ENCODE measurements around the gene POM121C. TPM values are rescaled to one million over a fixed set of nuclear protein-coding genes. Genes with fewer than 3 reads are reported as not detected.
"Not testable (repeated sequence)": the region's sequence is repeated elsewhere in the genome, so short reads cannot be mapped to it uniquely, and the experiment has no call there.

Gene POM121C
- total RNA-seq: 19.5 TPM

DNA sequence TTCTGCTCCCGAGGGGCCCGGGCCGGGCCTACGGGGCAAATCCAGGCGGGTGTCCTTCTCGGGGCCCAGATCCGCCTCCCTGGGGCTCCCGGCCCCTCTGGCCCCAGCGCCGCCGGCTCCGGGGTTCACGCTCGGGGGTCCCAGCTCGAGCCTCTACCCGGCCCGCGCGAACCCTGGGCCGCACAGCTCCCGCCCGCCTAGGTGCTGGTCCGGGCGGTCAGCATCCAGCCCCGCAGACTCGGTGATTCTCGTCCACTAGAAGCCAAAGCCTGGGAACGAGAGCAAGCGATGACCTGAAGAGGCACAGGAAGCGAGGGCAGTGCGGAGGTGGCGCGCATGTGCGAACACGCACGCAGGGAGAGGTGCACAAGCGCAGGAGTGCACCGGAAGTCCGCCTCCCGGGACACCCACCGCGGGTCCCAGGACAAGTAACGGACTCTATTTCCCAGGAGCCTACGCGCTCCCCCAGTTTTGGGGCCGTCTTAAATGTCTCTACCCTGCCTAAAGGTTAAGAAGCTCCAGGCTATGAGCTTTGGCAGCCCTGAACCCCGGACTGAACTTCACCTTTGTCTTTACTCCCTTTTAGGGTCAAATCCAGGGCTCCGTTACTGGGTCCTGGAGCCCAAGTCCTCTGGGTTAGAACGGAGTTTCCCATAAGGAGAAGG is at the start of gene POM121C:
TSS of gene POM121C (minus strand) at position 321 of the 665 bp plus-strand sequence. CDS start 44,803 bp downstream, outside the sequence.
- DNase-seq: peak; percentile 97

DNA sequence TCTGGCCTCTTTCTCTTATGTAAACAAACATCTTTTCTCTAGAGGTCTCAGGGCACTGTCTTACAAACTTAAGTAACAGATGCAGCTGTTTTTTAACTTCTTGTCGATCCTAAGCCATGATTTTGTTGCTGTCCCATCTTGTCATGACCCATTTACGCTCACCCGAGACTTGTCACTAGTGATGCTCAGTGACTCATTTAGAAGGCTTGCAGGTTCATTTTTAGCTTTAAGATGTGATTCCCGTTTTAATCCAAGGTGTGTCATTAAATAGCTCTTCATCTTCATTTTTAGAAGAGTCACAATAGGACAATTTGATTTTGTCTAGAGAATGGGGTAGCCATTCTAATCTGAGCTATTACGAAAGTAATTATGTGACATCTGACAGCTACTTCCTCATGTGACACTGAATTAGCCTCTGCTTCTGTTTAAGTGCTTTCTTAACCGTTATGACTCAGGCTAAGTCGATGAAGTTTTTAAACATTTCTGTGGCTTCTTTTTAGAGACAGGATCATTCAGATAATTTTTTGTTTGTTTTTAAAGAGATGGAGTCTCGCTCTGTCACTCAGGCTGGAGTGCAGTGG is 48.7 kb upstream of the POM121C start:
- DNase-seq: peak; percentile 6

DNA sequence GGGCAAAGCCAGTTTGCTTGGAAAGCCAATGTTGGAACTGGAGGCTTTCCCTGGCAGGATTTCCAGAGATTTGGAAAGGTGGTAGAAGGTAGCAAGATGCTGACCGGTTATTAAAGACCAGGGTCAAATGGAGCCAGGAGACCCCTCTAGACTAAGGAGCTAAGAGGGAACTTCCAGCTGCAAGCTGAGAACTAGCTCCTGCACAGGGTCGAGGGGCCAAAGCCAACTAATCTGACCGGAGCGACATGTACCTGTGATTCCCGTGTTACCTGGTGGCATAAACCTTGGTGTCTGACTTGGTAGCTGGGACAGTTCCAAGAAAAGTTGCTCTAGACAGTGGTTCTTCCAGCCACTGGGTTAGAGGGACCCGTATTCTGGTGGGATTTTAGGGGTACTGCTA is 47.8 kb upstream of the POM121C start:
- DNase-seq: no peak

DNA sequence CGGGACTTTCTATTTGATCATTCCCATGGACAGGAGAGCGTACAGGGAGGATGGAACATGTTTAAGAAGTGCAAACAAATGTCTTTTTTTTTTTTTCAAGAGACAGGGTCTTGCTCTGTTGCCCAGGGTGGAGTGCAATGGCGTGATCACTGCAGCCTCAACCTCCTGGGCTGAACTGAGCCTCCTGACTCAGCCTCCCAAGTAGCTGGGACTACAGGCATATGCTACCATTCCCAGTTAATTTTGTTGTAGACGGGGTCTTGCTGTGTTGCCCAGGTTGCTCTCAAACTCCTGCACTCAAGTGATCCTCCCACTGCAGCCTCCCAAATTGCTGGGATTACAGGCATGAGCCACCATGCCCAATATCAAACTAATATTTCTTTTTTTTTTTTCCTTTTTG is 46.5 kb upstream of the POM121C start:
- no peak for DNase-seq

DNA sequence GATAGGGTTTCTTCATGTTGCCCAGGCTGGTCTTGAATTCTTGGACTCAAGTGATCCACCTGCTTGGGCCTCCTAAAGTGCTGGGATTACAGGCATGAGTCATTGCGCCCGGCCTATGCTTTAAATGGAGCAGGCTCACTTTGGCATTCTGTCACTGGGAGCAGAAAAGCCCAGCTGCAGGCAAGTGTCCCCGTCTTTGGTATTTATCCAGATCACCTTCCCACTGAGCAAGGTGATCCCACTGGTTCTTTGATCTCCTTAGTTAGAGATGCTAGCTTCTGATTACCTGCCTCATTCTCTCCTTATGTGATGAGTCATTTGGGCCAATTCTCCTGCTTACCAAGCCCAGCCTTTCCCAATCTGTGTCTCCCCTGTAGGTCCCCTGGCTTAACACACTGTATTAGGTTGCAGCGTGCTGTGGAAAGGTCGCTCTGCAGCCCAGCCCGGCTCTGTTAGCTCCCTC is 45.3 kb upstream of the POM121C start:
- DNase-seq: peak; percentile 78

DNA sequence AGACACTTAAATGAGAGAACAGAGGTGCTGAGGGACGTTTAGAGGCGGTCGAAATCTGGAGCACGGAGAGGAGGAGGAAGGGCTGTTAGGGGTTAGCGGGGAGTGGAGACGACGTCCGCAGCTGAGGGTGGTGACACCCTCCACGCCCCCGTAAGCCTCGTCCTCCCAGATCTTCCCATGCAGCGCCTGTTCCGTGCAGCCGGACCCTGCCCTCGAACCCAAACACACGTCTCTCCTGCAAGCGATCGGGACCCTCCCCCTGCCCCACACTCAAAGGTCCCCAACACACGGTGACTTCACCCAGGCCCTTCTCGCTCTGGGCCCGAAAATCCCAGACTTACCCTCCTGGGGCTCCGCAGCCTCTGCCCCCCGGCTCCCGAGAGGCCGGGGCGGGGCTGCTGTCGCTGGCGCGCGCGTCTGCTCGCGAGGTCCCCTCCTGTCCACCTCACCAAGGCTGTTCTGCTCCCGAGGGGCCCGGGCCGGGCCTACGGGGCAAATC is 41.2 kb upstream of the POM121C start:
- peak; percentile 14 for DNase-seq

DNA sequence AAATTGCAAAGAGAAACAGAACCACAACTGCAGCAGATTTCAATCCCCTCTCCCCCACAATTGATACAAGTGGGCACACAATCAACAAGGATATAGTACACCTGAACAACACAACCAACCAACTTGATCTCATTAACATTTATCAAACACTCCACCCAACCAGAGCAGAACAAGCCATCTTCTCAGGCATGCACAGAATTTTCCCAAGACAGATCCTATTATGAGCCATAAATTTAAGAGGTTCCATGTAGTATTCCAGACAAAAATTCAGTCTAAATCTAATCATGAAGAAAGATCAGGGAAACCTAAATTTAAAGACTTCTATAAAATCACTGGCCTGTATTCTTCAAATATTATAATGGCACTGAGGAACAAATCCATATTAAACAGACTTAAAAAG is 35.6 kb upstream of the POM121C start:
- DNase-seq: not testable (repeated sequence)

DNA sequence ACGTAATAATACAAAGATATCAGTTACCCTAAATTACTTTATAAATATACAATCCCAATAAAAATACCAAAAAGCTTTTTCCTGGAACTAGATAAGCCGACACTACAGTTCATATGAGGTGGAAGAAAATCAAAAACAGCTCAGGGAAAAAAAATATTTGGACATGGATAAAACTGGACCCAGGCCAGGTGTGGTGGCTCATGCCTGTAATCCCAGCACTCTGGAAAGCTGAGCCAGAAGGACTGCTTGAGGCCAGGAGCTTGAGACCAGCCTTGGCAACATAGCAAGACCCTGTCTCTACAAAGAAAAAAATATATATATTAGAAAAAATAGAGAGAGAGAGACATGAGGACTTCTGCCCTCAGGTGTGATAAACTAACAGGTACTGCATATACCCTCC is 32.7 kb upstream of the POM121C start:
- DNase-seq: not testable (repeated sequence)

DNA sequence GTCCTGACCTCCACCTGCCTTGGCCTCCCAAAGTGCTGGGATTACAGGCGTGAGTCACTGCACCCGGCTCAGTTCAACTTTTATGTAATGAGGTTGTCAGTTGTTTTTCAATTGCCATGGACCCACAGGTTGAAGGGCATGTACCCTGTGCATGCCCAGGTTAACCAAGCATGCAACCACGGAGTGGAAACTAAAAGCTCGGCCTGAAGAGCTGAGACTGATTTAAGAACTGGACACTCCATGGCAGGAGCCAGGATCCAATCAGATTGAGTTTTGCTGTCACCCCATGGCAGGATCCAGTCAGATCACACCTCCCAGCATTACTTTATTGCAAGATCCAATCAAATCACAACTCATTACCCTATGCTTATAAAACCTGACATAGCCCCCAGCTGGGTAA is 22.9 kb upstream of the POM121C start:
- not testable (repeated sequence) for DNase-seq

DNA sequence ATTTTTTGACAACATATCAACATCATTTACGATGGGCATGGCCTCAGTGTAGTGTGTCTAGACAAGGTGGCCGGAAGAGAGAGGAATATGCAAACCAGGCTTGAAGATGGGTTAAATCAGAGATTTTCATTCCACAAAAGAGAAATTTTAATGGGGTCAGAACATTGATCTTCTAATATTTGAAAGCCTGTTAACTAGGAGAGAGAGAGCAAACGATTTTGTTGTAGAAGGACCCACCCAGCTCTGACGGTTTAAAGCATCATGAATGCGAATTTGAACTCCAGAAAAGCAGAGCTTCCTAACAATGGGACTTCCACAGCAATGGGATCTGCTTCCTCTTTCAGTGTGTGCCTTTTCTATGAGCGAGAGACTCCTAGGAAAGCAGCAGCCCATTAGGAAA is 5.9 kb upstream of the POM121C start, which contains the start of gene SPDYE5:
TSS of gene SPDYE5 (plus strand) at position 301 of the 400 bp plus-strand sequence. CDS start 1,728 bp downstream, outside the sequence.
- not testable (repeated sequence) for DNase-seq

DNA sequence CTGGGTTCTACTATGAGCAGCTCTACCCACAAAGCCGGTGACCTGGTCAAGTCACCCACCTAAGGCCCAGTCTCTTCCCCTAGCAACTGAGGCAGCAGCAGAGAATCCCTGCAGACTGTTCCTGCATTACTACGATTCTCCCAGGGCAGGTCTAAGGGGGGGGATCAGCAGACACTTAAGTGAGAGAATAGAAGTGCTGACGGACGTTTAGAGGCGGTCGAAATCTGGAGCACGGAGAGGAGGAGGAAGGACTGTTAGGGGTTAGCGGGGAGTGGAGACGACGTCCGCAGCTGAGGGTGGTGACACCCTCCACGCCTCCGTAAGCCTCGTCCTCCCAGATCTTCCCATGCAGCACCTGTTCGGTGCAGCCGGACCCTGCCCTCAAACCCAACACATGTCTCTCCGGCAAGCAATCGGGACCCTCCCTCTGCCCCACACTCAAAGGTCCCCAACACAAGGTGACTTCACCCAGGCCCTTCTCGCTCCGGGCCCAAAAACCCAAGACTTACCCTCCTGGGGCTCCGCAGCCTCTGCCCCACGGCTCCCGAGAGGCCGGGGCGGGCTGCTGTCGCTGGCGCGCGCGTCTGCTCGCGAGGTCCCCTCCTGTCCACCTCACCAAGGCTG is 632 bp downstream of the POM121C start:
- DNase-seq: peak; percentile 10

DNA sequence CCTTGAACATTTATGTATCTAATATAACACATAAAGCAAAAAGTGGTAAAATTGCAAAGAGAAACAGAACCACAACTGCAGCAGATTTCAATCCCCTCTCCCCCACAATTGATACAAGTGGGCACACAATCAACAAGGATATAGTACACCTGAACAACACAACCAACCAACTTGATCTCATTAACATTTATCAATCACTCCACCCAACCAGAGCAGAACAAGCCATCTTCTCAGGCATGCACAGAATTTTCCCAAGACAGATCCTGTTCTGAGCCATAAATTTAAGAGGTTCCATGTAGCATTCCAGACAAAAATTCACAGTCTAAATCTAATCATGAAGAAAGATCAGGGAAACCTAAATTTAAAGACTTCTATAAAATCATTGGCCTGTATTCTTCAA is 5.8 kb downstream of the POM121C start:
- DNase-seq: not testable (repeated sequence)

DNA sequence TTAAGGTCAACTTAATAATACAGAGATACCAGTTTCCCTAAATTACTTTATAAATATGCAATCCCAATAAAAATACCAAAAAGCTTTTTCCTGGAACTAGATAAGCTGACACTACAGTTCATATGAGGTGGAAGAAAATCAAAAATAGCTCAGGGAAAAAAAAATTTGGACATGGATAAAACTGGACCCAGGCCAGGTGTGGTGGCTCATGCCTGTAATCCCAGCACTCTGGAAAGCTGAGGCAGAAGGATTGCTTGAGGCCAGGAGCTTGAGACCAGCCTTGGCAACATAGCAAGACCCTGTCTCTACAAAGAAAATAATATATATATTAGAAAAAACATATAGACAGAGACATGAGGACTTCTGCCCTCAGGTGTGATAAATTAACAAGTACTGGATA is 8.6 kb downstream of the POM121C start:
- DNase-seq: not testable (repeated sequence)

DNA sequence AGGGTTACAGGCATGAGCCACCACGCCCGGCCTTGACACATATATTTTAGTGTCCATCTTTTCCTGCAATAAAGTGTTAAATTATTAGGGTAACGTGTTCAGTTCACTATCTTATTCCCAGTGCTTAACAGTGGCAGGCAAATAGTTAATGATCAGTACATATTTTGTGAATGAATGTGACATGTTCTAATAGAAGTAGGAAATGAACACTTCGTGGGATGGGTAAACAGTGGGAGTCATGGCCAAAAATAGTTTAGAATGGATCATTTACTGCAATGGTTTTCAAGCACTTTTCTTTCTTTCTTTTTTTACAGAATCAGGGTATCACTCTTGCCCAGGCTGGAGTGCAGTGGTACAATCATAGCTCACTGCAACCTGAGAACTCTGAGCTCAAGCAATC is 15.9 kb downstream of the POM121C start:
- not testable (repeated sequence) for DNase-seq

DNA sequence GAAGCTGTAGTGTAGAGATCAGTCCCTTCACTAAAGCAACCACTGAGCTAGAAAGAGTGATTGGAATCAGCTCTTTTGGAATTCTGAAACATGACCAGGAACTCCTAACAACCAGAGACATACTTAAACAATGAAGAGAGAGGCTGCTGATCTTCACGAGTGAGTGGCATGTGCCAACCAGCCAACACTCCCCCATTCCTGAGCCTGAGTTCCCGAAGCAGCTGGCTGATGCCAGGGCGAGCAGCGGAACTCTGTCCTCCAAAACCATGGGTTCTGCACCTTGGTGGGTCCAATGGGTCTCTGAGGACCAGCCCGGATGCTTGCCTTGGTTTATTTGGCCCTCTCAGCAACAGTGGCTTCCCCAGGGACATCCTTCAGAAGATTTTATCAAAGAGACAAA is 25.6 kb downstream of the POM121C start:
- DNase-seq: not testable (repeated sequence)

DNA sequence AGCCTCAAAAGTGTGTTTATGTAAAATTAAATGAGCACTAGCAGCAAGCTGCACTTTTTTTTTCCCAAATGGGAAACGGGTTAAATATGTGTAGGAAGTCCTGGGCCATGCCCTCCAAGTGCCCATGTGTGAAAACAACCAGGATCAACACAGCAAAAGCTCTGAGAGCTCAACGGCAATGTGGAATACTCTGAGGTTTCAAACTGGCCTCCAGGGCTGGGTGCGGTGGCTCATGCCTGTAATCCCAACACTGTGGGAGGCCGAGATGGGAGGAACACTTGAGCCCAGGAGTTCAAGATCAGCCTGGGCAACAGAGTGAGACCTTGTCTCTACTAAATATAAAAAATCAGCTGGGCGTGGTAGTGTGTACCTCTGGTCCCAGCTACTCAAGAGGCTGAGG is 28.1 kb downstream of the POM121C start:
- DNase-seq: not testable (repeated sequence)

DNA sequence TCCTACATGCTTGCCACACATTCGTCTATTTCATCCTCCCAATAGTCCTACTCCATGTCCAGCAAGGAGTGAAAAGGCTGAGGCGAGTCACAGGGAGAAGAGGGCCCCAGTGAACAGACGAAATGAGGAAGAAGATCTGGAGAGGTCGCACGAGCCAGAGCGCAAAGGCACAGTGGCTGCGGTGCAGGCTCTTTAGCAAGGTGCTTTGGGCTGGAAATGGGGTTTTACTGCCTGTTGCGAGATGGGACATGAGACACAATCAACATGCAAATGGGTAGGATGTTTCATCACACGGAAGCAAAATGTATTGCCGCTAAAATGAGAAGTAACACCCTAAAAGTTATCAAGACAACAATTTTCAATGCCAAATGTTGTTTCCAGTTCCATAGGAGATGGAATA is 29.7 kb downstream of the POM121C start:
- DNase-seq: not testable (repeated sequence)

DNA sequence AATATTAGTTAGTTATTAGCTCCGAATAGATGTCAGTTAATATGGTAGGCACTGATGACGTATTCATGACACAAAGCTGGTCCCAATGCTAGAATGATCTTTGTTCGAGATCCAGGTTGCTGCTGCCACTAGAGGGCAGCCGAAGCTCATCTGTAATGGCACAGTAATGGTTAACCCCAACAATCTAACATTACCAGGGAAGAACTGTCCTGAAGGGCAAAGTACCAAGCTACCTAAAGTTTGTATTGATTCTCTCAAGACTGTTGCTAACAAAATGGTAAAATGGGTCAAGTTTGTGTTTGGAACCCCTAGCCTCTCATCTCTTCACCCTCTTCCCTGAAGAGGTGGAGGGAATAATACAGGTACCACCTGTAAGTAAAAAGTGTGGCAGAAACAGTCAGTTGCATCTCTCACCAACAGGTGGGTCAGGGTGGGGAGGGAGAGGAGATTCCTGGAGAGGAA is 33.6 kb downstream of the POM121C start:
- DNase-seq: not testable (repeated sequence)

DNA sequence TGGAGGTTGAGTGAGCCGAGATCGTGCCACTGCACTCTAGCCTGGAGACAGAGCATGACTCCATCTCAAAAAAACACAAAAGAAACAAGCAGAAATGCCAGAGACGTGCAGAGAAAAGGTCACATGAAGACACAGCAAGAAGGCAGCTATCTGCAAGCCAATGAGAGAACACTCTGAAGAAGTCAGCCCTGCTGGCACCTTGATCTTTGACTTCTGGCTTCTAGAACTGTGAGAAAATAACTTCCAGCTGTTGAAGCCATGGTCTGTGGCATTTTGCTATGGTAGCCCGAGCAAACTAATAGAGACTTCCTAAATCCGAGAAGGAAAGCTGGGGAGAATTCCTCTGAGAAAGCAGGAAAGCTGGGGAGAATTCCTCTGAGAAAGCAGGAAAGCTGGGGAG is 36.2 kb downstream of the POM121C start:
- not testable (repeated sequence) for DNase-seq

DNA sequence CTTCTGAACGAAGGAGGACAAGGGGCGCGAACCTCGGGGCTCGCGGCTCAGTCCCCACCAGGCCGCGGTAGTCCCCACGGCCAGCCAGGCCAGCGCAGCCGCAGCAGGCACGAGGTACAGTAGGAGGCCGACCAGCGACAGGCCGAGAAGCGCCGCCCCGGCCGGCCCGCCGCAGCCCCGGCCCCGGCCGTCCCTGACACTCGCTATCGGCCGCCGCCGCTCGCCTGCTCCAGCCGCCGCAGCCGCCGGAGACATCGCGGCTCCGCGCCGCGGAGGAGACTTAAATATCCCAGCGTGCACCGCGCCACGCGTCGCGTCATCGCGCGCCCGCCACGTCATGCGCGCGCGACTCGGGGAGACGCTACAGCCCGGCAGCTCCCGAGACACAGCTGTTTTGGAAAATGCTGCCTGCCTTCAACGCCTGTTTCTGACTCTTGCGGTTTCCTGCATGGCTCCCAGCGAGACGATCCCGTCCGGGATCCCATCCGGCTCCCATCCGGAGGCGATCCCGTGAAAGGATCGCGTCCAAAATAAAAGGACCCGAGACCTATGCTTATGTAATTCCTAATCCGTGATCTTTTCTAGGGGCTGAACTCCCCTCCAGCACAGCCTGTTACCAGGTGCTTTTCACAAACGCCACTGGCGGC is 43.5 kb downstream of the POM121C start:
- DNase-seq: peak; percentile 34

DNA sequence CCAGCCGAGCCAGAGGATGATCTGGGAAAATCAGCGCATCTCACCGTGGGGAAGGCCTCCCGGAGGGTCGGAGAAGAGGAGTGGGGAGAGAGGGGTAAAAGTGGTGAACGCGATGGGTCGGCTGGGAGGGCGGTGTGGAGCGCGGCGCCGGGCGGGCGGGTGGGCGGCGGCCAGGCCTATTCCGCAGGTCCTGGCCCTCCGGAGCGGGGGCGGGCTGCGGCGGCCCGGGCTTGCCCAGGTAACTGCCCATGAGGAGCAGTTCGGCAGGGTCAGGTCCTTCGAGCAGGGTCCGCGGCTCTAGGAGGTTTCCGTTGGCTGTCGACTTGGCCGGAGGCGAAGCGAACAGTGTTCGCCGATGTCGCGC is 44.0 kb downstream of the POM121C start:
- DNase-seq: not testable (repeated sequence)

DNA sequence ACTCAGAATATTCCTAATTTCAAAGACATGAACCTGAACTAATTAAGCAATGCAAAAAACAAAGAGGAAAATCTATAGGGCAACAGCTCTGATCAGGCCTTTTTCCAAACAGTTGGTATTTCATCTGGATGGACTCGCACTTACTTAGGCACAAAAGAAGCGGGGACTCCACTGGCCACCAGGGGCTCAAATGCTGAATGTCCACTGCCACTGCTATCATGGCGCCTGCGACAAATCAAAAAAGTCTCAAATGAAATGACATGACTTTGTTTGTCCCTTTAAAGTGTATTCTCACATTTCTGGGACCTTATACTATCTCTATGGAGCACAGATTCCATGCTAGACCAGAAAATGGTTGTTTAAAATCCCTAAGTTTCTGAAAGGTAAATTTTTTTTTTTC is 47.1 kb downstream of the POM121C start:
- DNase-seq: not testable (repeated sequence)

DNA sequence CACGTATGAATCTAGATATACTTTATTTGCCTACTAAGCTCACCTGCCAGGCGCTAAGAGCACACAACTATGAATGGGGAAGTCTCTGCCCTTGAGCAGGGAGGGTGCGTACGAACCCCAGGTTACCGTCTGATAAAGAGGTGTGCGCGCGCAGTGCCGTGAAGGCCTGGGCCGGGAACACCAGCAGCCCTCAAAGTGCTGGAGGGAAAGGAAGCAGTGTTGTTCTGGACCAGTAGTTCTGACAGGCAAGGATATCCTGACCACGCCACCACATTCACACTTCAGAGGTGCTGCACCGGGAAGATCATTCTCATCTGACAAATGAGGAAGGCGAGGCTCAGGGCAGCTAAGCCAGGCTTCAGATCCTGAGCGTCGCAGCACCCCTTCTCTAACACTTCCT is 62.6 kb downstream of the POM121C start:
- not testable (repeated sequence) for DNase-seq

All from tongue (tissue), 2 donors.